Measurements from ENCODE around the gene GHR. TPM values are rescaled to one million over a fixed set of nuclear protein-coding genes. Genes with fewer than 3 reads are reported as not detected.

The GHR gene
- total and polyA plus RNA-seq, 8 donors: 0.87 to 34.8 (median 7.8) TPM

DNA sequence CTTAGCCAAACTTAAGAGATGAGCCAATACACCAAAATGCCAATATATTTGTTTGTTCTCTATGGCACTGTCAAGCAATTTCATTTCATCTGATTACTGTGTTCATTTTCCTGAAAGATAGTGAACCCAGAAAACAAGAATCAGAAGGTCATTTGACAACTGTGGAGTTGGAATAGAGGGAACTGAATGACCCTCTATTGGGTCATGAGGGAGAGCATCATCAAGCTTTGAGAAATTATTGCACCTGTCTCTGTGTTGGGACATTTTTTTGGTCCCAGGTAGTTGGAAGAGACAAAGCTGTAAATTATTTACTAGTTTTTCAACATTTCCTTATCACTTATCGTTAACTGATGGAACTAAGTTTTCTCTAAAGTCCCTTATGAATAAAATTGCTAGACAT lies 129.4 kb downstream of the GHR start:
- TF ChIP-seq POLR2AphosphoS5 (IDR thresholded peaks at IDR 0.05) (no peak), POLR2A (IDR thresholded peaks at IDR 0.05) (no peak)
- H3K36me3 ChIP-seq: no peaks in the 10 kb centered on the region
- H3K4me1 ChIP-seq: peaks cover 0 to 19% (median 0%) of the 10 kb centered on the region in 4 donors
- H3K9me3 ChIP-seq: no peaks in the 10 kb centered on the region
- 40 to 64% (median 50%) methylated on average over 1 of the region's 1 CpG for WGBS, 5 donors
- H3K27ac ChIP-seq: no peak overlapping the region
- no peak for DNase-seq
- intact Hi-C loops (cut with DNase I; ENCODE audit: low total_unique reads): no loop called here
- H3K27me3 ChIP-seq: no peaks in the 10 kb centered on the region
- H3K4me3 ChIP-seq: no peak overlapping the region

DNA sequence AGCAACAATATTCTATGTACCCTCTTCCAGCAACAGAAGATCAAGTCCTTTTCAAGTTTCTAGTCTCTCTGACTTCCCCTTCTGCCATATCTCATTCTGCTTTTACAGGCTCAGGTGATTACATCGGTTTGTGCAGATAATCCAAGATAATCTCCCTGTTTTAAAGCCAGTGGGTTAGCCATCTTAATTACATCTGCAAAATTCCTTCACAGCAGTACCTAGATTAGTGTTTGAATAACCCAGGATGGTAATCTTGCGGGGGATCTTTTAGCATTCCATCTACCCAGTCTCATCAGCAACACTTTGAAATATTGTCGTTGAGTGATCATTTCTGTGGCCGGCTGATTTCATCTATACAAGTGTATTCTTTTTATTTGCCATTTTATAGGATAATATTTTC lies 130.2 kb downstream of the GHR start:
- H3K9me3 ChIP-seq: no peaks in the 10 kb centered on the region
- intact Hi-C loops (cut with DNase I; ENCODE audit: low total_unique reads): no loop called here
- H3K27me3 ChIP-seq: no peaks in the 10 kb centered on the region
- H3K4me3 ChIP-seq: no peak overlapping the region
- H3K27ac ChIP-seq: no peak overlapping the region
- TF ChIP-seq EP300 (IDR thresholded peaks at IDR 0.05) (no peak), POLR2AphosphoS5 (IDR thresholded peaks at IDR 0.05) (no peak), POLR2A (IDR thresholded peaks at IDR 0.05) (no peak)
- TF ChIP-seq, protein P1, sequence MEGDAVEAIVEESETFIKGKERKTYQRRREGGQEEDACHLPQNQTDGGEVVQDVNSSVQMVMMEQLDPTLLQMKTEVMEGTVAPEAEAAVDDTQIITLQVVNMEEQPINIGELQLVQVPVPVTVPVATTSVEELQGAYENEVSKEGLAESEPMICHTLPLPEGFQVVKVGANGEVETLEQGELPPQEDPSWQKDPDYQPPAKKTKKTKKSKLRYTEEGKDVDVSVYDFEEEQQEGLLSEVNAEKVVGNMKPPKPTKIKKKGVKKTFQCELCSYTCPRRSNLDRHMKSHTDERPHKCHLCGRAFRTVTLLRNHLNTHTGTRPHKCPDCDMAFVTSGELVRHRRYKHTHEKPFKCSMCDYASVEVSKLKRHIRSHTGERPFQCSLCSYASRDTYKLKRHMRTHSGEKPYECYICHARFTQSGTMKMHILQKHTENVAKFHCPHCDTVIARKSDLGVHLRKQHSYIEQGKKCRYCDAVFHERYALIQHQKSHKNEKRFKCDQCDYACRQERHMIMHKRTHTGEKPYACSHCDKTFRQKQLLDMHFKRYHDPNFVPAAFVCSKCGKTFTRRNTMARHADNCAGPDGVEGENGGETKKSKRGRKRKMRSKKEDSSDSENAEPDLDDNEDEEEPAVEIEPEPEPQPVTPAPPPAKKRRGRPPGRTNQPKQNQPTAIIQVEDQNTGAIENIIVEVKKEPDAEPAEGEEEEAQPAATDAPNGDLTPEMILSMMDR (IDR thresholded peaks at IDR 0.05): no peak
- no peak for DNase-seq
- 55 to 85% (median 81%) methylated on average over 4 of the region's 4 CpGs for WGBS, 5 donors
- H3K4me1 ChIP-seq: peaks cover 0 to 15% (median 0%) of the 10 kb centered on the region in 4 donors
- no peaks in the 10 kb centered on the region for H3K36me3 ChIP-seq

DNA sequence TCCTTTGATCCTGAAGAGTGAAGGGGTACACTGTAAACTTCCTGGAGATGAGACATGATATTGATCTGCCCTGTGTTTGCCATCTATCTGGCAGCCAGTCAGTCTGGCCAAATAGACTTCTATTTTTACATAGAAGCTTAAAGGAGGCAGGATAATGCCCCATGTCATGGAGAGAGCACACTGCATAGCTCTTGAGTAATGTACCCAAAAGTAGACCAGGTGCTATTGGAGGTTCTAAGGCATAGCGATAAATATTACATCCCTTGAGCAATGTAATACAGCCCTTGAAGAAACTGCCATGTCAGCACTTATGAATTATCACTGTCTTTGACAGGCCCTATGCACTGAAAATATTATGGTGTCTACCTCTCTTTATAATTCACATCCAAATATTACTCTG lies 131.8 kb downstream of the GHR start:
- intact Hi-C loops (cut with DNase I; ENCODE audit: low total_unique reads): no loop called here
- H3K9me3 ChIP-seq: no peaks in the 10 kb centered on the region
- H3K4me3 ChIP-seq: no peak overlapping the region
- H3K27ac ChIP-seq: no peak overlapping the region
- no peaks in the 10 kb centered on the region for H3K4me1 ChIP-seq
- H3K36me3 ChIP-seq: no peaks in the 10 kb centered on the region
- no peak for TF ChIP-seq EP300 (IDR thresholded peaks at IDR 0.05)
- TF ChIP-seq, protein P1 (IDR thresholded peaks at IDR 0.05): no peak
- no peak for TF ChIP-seq POLR2AphosphoS5 (IDR thresholded peaks at IDR 0.05)
- TF ChIP-seq POLR2A (IDR thresholded peaks at IDR 0.05): no peak
- WGBS, 5 donors: 90 to 100% (median 98%) methylated on average over 1 of the region's 1 CpG
- DNase-seq: no peak
- H3K27me3 ChIP-seq: no peaks in the 10 kb centered on the region

DNA sequence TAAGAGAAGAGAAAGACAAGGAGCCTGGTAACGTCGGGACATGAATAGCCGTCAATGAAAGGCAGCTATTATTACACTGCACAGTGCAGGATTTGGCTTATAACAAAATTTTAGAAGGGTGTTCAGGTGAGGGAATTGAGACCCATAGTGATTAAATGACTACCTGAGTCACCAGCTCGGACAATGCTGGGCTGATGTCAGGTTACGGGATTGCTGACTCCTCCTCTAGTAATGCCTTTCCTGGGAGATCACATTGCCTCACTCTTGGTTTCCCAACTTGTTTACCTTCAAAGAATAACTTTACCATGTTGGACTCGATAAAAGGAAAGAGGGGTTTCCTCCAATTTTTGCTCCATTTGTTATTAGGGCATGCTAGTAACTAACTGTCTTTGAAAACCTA lies 132.6 kb downstream of the GHR start:
- Histone ChIP-seq H3K9me3 (no peaks in the 10 kb centered on the region), H3K4me3 (no peak overlapping the region), H3K27me3 (no peaks in the 10 kb centered on the region), H3K36me3 (no peaks in the 10 kb centered on the region), H3K4me1 (no peaks in the 10 kb centered on the region), H3K27ac (no peak overlapping the region)
- DNase-seq: no peak
- TF ChIP-seq POLR2A (IDR thresholded peaks at IDR 0.05) (no peak), EP300 (IDR thresholded peaks at IDR 0.05) (no peak), POLR2AphosphoS5 (IDR thresholded peaks at IDR 0.05) (no peak)
- TF ChIP-seq, protein P1 (IDR thresholded peaks at IDR 0.05): no peak
- 76 to 90% (median 85%) methylated on average over 6 of the region's 6 CpGs for WGBS, 5 donors
- intact Hi-C loops (cut with DNase I; ENCODE audit: low total_unique reads): no loop called here

DNA sequence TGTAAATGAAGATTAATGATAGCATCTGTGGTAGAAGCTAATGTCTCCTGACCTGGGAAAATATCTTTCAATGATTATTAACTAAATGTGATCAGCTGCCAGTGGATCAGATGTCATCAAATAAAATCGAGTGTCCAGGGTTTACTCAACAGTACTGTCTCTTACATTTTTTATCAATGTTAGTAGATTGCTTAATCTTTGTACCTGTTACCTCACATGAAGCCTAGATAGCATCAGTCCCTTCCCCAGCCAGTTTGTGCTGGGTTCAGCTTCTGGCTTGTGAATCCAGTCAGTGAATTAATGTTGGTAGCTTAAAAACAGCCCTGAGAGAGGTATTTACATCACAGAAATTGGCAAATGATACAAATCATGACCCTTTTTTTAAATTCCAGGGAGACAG lies 134.4 kb downstream of the GHR start:
- H3K27ac ChIP-seq: no peak overlapping the region
- H3K27me3 ChIP-seq: no peaks in the 10 kb centered on the region
- TF ChIP-seq, protein P1 (IDR thresholded peaks at IDR 0.05): no peak
- no peak for TF ChIP-seq POLR2A (IDR thresholded peaks at IDR 0.05)
- no peak for TF ChIP-seq POLR2AphosphoS5 (IDR thresholded peaks at IDR 0.05)
- TF ChIP-seq EP300 (IDR thresholded peaks at IDR 0.05): no peak
- no peaks in the 10 kb centered on the region for H3K36me3 ChIP-seq
- WGBS, 5 donors: 30 to 44% (median 41%) methylated on average over 1 of the region's 1 CpG
- no peak for DNase-seq
- intact Hi-C loops (cut with DNase I; ENCODE audit: low total_unique reads): no loop called here
- H3K4me3 ChIP-seq: no peak overlapping the region
- no peaks in the 10 kb centered on the region for H3K9me3 ChIP-seq
- no peaks in the 10 kb centered on the region for H3K4me1 ChIP-seq

Data from stomach (tissue), 9 donors.